Colonic mucosa (tissue), 4 donors: Measurements from ENCODE around the gene XRN1. TPM values are rescaled to one million over a fixed set of nuclear protein-coding genes. Genes with fewer than 3 reads are reported as not detected.

Experiments used
- DNase-seq: peaks from one replicate; pipeline ENCODE4 v3.0.0-alpha.2; 2020
- H3K27ac ChIP-seq: fragments of 200-600 bp; one replicate; pipeline ENCODE4 v1.8.0; 2021
- H3K27me3 ChIP-seq: fragments of 200-600 bp; one replicate; pipeline ENCODE4 v1.8.0; 2021
- H3K36me3 ChIP-seq: fragments of 200-600 bp; one replicate; pipeline ENCODE4 v1.8.0; 2021
- H3K4me1 ChIP-seq: fragments of 200-600 bp; one replicate; pipeline ENCODE4 v1.8.0; 2021; ENCODE audit warnings: mild to moderate bottlenecking
- H3K4me3 ChIP-seq: fragments of 200-600 bp; one replicate; pipeline ENCODE4 v1.8.0; 2021
- H3K9ac ChIP-seq, 2 donors: one replicate each; pipeline ENCODE4 v1.7.0; 2013; ENCODE audit warnings: control low read depth in 2 of 2, low read depth in 2 of 2, low read length in 2 of 2
- H3K9me3 ChIP-seq: fragments of 200-600 bp; one replicate; pipeline ENCODE4 v1.8.0; 2021
- CTCF ChIP-seq: fragments of 200-600 bp; IDR thresholded peaks from one replicate; pipeline ENCODE4 v1.8.0; 2022; ENCODE audit warnings: antibody characterized with exemption, mild to moderate bottlenecking
- intact Hi-C: fragments of 100-400 bp; cut with DNase I; formaldehyde crosslinking; loops from one replicate; pipeline ENCODE4 v1.14.1; 2022
- total RNA-seq, 2 donors: library from RNA; stranded (reverse); fragmentation: NEBNext Ultra II Directional in 1 of 2; extraction: Animal tissue kit (Norgen Biotek cat#: 25700) in 1 of 2; gene quantifications; one replicate each; pipeline ENCODE4 v1.2.1, GENCODE V29; 2021
- donor health status: healthy.
- donor health status: DM: no; HTN: no; CAD: no.
- donor health status: DM: no; HTN: no; CAD: no.

The XRN1 gene
- 10 to 100 TPM; 23.3 to 57.0 TPM for total RNA-seq

GRCh38 chr3:142447852-142448823 is at the start of gene XRN1:
Gene XRN1 (minus strand): TSS chr3:142448037. CDS start chr3:142447944, 93 bp downstream.
- Histone ChIP-seq H3K4me1 (peaks cover 7% of the 10 kb centered on the region), H3K36me3 (no peaks in the 10 kb centered on the region), H3K9ac (peak within 1 kb of the TSS; percentile 99 to 100), H3K27me3 (no peaks in the 10 kb centered on the region), H3K4me3 (peak within 1 kb of the TSS; percentile 80), H3K9me3 (no peaks in the 10 kb centered on the region), H3K27ac (peak within 1 kb of the TSS; percentile 97)
- no peak for TF ChIP-seq CTCF
- intact Hi-C loops = no loop called here
- DNase-seq = peak; percentile 96

GRCh38 chr3:142495103-142495502 is 47.3 kb upstream of the XRN1 start:
- Histone ChIP-seq H3K9me3 (no peaks in the 10 kb centered on the region), H3K27me3 (no peaks in the 10 kb centered on the region), H3K4me1 (no peaks in the 10 kb centered on the region), H3K36me3 (no peaks in the 10 kb centered on the region), H3K9ac (no peak overlapping the region), H3K4me3 (no peak overlapping the region), H3K27ac (no peak overlapping the region)
- TF ChIP-seq CTCF = no peak
- intact Hi-C loops = no loop called here
- DNase-seq = no peak

- intact Hi-C loops = no loop called here
- Histone ChIP-seq H3K4me3 (no peak overlapping the region), H3K27ac (no peak overlapping the region), H3K4me1 (no peaks in the 10 kb centered on the region), H3K27me3 (no peaks in the 10 kb centered on the region), H3K9ac (no peak overlapping the region), H3K9me3 (no peaks in the 10 kb centered on the region), H3K36me3 (no peaks in the 10 kb centered on the region)
- TF ChIP-seq CTCF = no peak
- no peak for DNase-seq
Measured at GRCh38 chr3:142492184-142492583, 44.3 kb upstream of the XRN1 start.

DNA sequence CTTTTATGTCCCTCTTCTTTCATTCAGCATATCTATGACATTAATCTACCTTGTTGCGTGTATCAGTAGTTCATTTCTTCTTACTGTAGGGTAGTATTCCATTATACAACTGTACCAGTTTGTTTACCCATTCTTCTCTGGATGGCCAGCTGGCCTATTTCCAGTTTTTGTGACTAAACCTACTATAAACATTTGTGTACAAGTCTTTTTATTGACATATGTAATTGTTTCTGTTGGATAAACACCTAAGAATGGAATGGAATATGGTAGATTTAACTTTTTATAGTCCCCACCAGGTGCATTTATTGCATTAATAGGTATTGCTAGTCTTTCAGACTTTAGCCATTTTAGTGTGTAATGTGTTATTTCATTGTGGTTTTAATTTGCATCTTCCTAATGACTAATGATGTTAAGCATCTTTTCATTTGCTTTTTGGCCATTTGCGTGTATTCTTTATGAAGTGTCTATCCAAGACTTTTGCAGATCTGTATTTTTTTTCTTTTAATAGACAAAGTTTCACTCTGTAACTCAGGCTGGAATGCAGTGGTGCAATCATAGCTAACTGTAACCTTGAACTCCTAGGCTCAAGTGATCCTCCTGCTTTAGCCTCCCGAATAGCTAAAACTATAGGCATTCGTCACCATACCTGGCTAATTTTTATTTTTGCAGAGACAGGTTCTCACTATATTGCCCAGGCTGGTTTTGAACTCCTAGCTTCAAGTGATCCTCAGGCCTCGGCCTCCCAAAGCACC is 41.9 kb upstream of the XRN1 start:
- Histone ChIP-seq H3K4me3 (no peak overlapping the region), H3K36me3 (no peaks in the 10 kb centered on the region), H3K27me3 (no peaks in the 10 kb centered on the region), H3K9ac (no peak overlapping the region), H3K4me1 (no peaks in the 10 kb centered on the region), H3K27ac (no peak overlapping the region), H3K9me3 (no peaks in the 10 kb centered on the region)
- DNase-seq = no peak
- intact Hi-C loops = no loop called here
- TF ChIP-seq CTCF = no peak

DNA sequence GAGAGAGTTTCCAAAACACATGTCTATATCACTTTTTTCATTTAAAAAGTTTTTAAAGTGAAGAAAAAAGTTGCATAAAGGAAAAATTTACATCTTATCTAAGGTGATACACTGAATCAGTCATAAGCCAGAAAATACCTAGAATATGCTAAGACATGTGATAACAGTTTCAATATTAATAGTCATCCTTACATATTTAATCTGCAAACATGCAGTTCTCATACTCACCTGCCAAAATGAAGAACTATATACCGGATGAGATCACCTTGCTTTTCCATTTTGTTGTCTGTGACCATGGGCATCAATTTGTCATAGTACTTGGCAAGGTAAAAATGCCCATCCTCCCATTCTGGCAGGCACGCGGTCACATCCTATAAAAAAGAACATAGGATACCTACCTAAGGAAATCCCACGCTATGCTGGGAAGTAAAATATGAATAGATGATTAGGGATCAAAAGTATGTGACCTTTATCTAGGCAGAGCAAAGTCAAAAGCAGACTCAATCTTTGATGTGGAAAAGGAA is 37.1 kb upstream of the XRN1 start:
- TF ChIP-seq CTCF = no peak
- Histone ChIP-seq H3K9me3 (no peaks in the 10 kb centered on the region), H3K27me3 (no peaks in the 10 kb centered on the region), H3K9ac (no peak overlapping the region), H3K4me3 (no peak overlapping the region), H3K36me3 (no peaks in the 10 kb centered on the region), H3K27ac (no peak overlapping the region), H3K4me1 (no peaks in the 10 kb centered on the region)
- no peak for DNase-seq
- intact Hi-C loops = no loop called here
